Forelimb muscle (tissue), 1 donor: ENCODE results near the gene DNAJC5G. TPM values are rescaled to one million over a fixed set of nuclear protein-coding genes. Genes with fewer than 3 reads are reported as not detected.
A peak's percentile ranks its signal among the peaks of the same experiment; 100 is the strongest.

ENCODE experiments used
- DNase-seq: peaks from one replicate; pipeline ENCODE4 v3.0.0-alpha.2; 2013; ENCODE audit warnings: low read depth
- polyA plus RNA-seq: library from polyadenylated mRNA; unstranded; fragments of 120-200 nt; gene quantifications from one replicate; pipeline ENCODE4 v1.2.1, GENCODE V29; 2013; ENCODE audit not compliant: insufficient read length

DNAJC5G gene, protein sequence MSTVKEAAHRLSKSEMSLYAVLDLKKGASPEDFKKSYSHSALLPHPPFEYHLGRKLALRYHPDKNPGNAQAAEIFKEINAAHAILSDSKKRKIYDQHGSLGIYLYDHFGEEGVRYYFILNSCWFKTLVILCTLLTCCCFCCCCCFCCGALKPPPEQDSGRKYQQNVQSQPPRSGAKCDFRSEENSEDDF
- polyA plus RNA-seq, result 0.24 TPM

DNA sequence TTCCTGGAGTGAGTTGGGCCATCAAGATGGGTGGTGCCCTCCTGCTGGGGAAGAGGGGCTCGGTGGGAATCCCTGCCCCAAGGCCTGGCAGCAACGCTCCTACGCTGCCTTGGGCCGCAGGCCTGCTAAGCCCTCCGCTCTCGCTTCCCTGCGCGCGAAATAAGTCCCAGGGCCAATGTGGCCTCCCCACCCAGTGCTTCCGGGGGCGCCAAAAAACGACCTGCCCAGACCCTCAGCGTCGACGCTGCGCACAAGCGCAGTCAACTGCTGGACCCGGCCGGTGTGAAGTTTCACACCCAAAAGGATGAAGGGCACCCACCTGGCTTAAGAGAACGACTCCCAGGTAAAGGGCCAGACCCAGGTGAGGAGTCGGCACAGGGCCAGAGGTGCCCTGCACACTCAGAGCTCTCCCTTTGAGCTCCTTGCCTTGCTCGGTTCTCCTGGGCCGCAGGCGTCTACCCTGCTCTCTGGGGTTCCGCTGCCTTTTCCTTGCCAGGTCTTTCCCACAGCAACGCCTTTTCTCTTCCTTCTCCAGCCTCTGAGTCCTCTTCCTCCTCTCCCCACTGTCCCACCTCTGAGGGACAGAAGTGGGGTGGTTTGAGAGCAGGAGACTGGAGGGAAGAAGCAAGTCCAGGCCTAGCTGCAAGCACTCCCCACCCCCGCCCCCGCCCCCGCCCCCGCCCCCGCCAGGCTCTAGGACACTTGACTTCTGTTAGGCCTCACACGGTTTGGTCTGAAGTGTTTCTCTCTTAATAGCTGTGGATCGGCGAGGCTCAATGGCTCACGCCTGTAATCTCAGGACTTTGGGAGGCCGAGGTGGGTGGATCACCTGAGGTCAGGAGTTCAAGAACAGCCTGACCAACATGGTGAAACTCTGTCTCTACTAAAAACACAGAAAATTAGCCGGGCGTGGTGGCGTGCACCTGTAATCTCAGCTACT lies at the start of gene DNAJC5G:
DNAJC5G (plus strand) TSS at position 223 of the 940 bp plus-strand sequence. CDS start 1,296 bp downstream, outside the sequence.
- DNase-seq, result no peak

- DNase-seq, result no peak
Measured at GRCh38 chr2:27225526-27225925, 49.7 kb upstream of the DNAJC5G start.

DNA sequence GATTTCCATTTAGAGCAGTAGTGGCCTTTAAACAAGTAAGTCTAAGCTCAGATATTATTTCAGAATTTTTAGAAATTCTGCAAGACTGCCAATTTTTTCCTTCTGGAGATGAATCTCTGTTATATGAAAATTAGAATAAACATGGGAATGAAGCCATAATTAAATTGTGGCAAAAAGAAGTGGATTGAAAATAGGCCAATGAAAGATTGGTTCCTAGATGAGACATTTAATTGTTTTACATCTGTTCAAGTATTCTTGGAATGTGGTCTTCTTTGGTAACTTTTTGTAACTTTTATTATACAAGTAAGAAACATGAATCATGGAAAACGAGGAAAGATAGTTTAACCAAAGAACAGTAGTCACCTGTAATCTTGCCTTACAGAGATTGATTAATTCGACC lies 47.7 kb upstream of the DNAJC5G start:
- no peak for DNase-seq

DNA sequence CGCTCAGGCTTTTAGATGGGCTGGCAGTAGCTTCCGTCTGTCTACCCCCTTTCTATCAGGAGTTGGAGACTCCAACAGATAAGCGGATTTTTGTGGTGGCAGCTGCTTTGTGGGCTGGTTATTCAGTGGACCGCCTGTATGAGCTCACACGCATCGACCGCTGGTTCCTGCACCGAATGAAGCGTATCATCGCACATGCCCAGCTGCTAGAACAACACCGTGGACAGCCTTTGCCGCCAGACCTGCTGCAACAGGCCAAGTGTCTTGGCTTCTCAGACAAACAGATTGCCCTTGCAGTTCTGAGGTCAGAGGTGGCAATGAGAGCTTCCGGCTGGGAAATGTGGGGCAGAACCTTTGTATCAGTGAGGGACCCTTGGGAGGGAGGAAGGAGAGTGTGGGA lies 43.3 kb upstream of the DNAJC5G start:
- DNase-seq, result no peak

- DNase-seq, result no peak
Measured at GRCh38 chr2:27233341-27233740, 41.9 kb upstream of the DNAJC5G start.

DNA sequence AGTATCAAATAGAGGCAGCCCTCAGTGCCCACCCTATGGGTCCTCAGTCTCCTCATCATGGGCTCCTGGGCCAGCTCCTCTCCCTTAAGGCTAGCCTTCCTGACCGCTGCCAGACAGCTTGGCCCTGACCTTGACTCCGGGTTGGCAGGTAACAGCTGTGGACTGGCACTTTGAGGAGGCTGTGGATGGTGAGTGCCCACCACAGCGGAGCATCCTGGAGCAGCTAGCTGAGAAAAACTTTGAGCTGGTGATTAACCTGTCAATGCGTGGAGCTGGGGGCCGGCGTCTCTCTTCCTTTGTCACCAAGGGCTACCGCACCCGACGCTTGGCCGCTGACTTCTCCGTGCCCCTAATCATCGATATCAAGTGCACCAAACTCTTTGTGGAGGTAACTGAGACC lies 39.1 kb upstream of the DNAJC5G start:
- no peak for DNase-seq

GRCh38 chr2:27236626-27237025 lies 38.6 kb upstream of the DNAJC5G start:
- no peak for DNase-seq

- no peak for DNase-seq
Measured at GRCh38 chr2:27237341-27237945, 37.8 kb upstream of the DNAJC5G start.

GRCh38 chr2:27238976-27239375 lies 36.3 kb upstream of the DNAJC5G start:
- DNase-seq, result no peak

DNA sequence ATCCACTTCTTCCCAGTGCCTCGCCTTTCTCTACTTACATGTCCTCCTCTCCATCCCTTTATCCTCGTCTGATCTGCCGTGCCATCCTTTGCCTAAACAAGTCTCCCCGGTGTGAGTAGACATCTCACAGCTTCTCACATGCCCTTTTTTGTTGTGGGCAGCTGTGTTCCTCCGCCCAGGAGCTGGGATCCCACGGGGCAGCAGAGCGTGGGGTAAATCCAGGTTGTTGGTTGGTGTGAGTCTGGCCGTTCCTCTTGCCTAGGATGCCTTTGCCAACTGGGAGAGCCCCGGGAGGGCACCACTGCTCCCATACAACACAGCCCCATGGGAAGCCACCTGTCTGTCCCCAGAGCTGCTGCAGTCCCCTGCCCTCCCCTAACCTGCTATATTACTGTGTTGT lies 34.8 kb upstream of the DNAJC5G start:
- DNase-seq, result no peak

- no peak for DNase-seq
Measured at GRCh38 chr2:27241761-27242613, 33.2 kb upstream of the DNAJC5G start.

DNA sequence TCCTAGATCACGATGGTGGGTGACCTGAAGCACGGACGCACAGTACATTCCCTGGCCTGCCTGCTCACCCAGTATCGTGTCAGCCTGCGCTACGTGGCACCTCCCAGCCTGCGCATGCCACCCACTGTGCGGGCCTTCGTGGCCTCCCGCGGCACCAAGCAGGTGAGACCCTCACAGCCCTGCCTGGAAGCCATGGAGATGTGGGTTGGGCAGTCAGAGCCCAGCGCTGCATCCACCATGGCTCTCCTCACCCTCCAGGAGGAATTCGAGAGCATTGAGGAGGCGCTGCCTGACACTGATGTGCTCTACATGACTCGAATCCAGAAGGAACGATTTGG lies 32.6 kb upstream of the DNAJC5G start:
- DNase-seq, result no peak

DNA sequence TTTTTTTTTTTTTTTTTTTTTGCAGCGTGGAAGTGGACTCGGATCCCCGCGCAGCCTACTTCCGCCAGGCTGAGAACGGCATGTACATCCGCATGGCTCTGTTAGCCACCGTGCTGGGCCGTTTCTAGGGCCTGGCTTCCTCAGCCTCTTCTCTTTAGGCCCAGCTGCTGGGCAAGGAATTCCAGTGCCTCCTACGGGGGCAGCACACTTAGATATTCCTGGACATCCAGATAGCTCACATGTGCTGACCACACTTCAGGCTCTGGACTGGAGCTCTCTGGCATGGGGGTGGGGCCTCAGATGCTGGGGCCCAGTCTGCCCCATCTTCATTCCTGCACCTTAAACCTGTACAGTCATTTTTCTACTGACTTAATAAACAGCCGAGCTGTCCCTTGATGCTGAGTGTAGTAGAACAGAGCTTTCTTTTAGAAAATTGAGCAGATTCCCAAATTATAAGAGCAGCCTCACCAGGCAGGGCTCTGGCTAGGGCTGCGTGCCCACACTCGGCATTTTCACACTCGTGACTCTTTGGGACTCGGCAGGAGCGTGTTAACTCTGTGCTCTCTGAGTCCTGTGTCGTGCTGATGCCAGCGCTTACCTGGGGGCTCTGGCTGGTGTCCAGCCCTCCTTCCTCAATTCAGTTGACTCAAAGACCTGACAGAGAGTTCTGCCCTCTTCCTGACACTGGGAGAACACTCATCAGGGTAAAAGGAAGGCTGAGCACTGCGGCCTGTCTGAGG lies 31.7 kb upstream of the DNAJC5G start:
- no peak for DNase-seq

GRCh38 chr2:27245116-27245515 lies 30.1 kb upstream of the DNAJC5G start:
- no peak for DNase-seq

GRCh38 chr2:27245626-27246025 lies 29.6 kb upstream of the DNAJC5G start:
- peak; percentile 13 for DNase-seq

DNA sequence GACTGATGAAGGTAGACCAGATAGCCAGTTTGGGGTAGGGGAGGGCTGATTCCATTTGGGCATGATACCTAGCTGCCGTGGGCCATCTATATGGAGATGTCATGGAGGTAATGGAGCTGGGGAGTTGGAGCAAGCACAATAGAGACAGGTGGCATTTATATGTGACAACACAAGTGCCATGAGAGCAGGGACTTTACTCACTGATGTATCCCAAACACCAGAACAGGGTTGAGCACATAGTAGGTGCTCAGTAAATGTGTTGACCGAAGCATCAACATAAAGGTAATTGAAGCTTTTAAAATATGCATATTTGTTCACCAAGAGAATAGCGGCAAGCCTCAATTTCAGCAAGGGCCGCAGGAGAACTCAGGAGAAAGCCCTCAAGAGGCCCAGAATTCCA lies 27.3 kb upstream of the DNAJC5G start:
- DNase-seq, result no peak

DNA sequence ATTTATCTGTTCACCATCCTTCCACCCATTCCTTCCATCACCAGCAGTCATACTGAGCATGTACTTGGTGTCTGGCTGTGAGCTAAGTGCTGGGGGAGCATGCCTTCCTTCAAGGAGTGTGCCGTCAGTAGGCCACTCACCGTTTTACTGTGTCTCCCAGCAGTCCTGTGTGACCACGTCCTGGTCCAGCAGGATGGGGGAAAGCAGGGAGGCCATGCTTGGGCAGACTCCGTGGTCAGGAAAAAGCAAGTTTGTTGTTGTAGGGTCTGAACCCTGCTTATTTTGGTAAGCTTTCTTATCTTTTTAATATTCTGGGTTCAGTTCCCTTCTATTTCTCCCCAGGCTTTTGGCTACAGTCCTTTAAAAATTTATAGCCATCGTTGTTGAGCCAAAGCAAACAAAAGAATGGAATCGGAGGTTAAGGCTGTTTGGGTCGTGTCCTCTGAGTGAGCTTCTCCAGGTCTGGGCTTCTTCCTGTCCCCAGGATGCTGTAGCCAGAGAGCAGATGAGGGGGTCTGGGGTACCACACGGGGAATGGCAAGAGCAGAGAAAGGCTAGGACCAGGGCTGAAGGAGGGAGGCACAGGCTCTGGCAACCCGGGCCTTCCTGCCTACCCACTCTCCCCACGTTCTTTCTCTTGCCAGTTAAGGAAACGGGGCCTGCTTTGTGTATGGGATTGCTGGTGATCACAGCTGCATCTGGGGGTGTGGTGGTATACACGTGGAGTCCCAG lies 25.9 kb upstream of the DNAJC5G start:
- no peak for DNase-seq

DNA sequence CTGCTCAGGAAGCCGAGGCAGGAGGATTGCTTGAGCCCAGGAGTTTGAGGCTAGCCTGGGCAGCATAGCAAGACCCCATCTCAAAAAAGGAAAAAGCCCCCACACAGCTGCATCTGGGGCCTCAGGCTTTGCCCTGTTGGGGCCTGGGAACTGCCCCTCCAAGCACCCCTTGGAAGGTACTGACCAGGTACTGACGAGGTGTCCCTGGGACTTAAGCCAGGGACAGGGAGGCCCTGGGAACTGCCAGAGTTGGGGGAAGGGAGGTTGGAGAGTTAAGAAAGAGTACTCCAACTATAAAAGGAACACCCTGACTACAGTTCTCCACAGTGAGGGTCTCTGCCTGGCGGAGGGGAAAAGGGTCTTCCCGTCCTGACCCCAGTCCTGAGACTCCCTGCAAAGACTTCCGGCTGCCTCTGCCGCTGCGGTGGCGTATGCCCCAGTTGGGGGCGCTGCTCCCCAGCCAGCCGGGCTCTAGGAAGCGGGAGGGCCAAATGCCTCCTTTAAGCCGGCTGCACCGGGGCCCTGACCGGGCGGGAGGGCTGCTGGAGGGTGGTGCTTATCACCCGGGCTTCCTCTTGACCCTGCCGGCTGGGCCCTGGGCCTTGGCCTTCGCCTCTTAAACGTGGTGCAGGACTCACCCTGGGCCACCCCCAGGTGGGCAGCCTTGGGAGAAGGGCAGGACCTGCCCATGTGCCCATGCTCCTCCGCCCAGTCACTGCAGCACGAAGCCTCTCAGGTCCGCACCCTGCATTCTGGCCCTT lies 25.2 kb upstream of the DNAJC5G start:
- DNase-seq, result no peak

DNA sequence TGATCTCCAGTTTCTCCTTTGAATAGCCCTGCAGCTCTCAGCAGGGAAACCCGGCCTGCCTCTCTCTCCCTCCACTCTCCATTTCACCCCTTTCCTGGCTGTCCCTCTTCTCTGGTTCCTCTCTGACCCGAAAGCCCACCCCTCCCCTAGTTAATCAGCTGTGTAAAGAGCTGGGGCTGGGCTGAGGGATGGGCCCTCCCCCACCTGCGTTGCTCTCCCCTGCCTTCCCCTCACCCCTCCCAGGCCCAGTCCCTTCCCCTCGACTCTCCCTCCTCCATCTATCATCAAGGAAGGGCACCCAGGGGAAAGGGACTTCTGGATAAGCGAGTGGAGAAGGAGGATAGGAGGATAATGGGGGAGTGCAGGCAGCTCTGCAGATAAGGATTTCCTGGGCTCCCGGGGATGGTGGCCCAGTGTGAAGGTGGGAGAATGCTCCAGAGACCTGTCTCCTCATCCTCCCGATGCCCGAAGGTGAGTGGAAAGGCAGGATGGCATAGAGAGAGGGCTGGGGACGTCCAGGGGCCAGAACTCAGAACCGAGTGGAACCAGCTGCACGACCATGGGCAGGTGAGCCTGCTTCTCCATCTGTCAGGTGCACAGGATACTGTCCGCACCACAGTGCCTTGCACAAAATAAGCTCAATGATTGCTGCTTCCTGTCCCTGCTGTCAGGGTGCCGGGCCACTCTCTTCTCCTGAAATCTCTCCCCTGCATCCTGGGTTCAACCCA lies 24.4 kb upstream of the DNAJC5G start:
- no peak for DNase-seq
